Nephron (organoid): Measurements from ENCODE around the gene ROMO1.

Source experiments
- H3K27ac Mint-ChIP-seq, 3 experiments: 2 replicates each; pipeline ENCODE4 v1.8.0; 2020; ENCODE audit warnings: mixed read lengths in 3 of 3, mild to moderate bottlenecking in 2 of 3, moderate library complexity in 1 of 3
- H3K27me3 Mint-ChIP-seq: 2 replicates; pipeline ENCODE4 v1.8.0; 2021; ENCODE audit warnings: low read depth, mild to moderate bottlenecking, moderate library complexity, mixed read lengths
- H3K36me3 Mint-ChIP-seq: 2 replicates; pipeline ENCODE4 v1.8.0; 2020; ENCODE audit warnings: low read depth, mixed read lengths
- H3K4me1 Mint-ChIP-seq: 2 replicates; pipeline ENCODE4 v1.8.0; 2020; ENCODE audit warnings: mixed read lengths
- H3K4me3 Mint-ChIP-seq, 3 experiments: 2 replicates each; pipeline ENCODE4 v1.8.0; 2020; ENCODE audit warnings: mild to moderate bottlenecking in 3 of 3, mixed read lengths in 3 of 3, moderate library complexity in 2 of 3
- H3K9me3 Mint-ChIP-seq: 2 replicates; pipeline ENCODE4 v1.8.0; 2020; ENCODE audit warnings: mixed read lengths
- CTCF ChIP-seq, 3 experiments: fragments of 200-600 bp; sonication (generic); IDR thresholded peaks; one replicate each; pipeline ENCODE4 v1.5.0; 2021; ENCODE audit warnings: antibody characterized with exemption in 3 of 3; ENCODE audit not compliant: unreplicated experiment in 3 of 3

Gene ROMO1

DNA sequence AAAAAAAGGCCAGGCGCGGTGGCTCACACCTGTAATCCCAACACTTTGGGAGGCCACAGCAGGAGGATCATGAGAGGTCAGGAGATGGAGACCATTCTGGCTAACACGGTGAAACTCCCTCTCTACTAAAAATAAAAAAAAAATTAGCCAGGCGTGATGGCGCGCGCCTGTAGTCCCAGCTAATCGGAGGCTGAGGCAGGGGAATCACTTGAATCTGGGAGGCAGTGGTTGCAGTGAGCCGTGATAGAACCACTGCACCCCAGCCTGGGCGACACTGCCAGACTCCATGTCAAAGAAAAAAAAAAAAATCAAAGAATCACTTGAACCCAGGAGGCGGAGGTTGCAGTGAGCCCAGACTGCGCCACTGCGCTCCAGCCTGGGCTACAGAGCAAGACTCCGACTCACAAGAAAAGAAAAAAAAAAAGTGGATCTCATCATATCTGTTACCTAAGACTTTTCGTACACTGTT lies 38.7 kb downstream of the ROMO1 start:
- Mint-ChIP-seq H3K4me3 (peak overlapping the region; percentile 30 to 45 (median 44)), H3K9me3 (no peaks in the 10 kb centered on the region), H3K27me3 (no peaks in the 10 kb centered on the region), H3K4me1 (peaks cover 45% of the 10 kb centered on the region), H3K27ac (no peak overlapping the region), H3K36me3 (peaks cover 72% of the 10 kb centered on the region)
- TF ChIP-seq CTCF (IDR thresholded peaks at IDR 0.05; ENCODE audit: unreplicated experiment in 3 of 3) = no peak

DNA sequence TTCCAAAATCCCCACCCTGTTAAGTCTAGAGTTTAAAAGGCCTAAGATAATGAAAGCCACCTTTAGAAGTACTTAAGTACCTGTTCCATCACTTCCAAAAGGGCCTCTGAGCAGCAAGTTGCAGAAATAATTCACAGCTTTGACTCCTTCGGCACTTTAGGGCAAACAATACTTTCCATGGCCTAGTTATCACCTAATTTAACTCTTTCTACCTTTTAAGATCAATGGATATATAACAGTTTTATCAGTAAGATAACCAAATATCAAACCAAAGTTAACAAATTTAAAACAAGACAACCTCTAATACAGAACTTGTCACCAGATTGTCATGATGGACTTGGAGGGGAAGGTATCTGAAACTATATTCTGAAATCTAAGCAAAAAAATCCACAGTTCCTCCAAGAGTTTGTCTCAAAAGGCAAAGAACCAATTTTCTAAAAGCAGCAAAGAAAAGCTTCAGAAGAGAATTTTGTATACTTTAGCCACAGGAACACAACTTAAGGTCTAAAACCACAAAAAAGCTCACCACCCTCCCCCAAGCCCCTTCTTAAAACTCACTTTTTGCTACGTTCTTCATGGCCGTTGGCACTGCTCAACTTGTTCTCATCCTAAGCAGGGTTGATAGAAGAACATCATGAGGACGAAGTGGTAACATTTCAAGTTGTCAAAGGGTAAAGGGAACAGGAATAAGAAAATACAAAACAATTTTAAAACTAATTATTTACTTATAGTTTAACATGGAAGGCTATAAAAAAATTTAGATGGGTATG lies 39.4 kb downstream of the ROMO1 start:
- peak overlapping the region; percentile 30 to 45 (median 44) for H3K4me3 Mint-ChIP-seq
- H3K27ac Mint-ChIP-seq = no peak overlapping the region
- H3K9me3 Mint-ChIP-seq = no peaks in the 10 kb centered on the region
- peaks cover 65% of the 10 kb centered on the region for H3K36me3 Mint-ChIP-seq
- H3K27me3 Mint-ChIP-seq = no peaks in the 10 kb centered on the region
- no peak for TF ChIP-seq CTCF (IDR thresholded peaks at IDR 0.05; ENCODE audit: unreplicated experiment in 3 of 3)
- H3K4me1 Mint-ChIP-seq = peaks cover 50% of the 10 kb centered on the region

DNA sequence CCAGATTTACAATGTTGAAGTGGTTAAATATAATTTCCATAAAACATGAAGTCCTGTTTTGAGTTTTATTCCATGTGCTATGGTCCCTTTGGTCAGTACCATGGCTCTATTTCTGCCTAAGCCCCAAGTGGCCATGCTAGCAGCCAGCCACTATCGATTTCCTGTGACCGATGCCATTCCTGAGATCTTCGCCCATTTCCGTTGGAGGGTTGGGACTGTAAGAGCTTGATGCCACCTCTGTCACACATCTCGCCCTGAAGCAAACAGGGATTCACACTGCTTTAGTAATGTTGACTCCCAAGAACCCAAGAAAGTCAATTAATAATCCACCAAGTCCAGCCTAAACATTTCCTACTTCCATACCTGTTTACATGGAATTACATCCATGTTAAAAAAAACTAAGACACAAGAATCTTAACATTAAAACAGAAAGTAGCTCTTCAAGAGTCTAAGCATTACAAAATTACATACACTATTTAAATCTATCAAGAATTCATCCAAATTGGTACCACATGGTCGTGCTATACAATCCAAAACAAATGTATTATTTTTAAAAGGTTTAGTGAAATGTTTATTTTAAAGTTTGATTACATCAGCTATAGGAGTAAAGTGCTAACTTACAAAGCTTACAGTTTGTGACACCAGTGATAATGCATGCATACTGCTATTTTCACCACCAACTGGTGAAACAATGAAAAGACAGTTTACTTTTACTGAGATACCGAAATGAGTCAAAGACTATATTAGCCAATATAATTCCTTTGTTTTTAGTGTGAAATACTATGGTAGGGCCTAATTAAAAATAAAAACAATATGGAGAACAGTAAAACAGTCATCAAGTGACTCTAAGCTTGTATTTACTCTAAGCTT lies 40.3 kb downstream of the ROMO1 start:
- peak; percentile 20 to 38 (median 31) for TF ChIP-seq CTCF (IDR thresholded peaks at IDR 0.05; ENCODE audit: unreplicated experiment in 3 of 3)
- peak overlapping the region; percentile 17 to 100 (median 99) for H3K27ac Mint-ChIP-seq
- H3K4me1 Mint-ChIP-seq = peaks cover 42% of the 10 kb centered on the region
- H3K36me3 Mint-ChIP-seq = peaks cover 55% of the 10 kb centered on the region
- no peaks in the 10 kb centered on the region for H3K27me3 Mint-ChIP-seq
- H3K4me3 Mint-ChIP-seq = peak overlapping the region; percentile 91 to 100 (median 94)
- H3K9me3 Mint-ChIP-seq = no peaks in the 10 kb centered on the region

GRCh38 chr20:35741892-35742740 lies 42.9 kb downstream of the ROMO1 start, which contains the start of gene RBM39:
Gene RBM39 (minus strand): TSS chr20:35742260. CDS start chr20:35740874, 1,386 bp downstream.
- Mint-ChIP-seq H3K27ac (peak within 1 kb of the TSS; percentile 99 to 100 (median 99)), H3K9me3 (no peaks in the 10 kb centered on the region), H3K36me3 (peaks cover 37% of the 10 kb centered on the region), H3K4me3 (peak within 1 kb of the TSS; percentile 91 to 100 (median 94)), H3K27me3 (no peaks in the 10 kb centered on the region), H3K4me1 (peaks cover 36% of the 10 kb centered on the region)
- peak; percentile 16 to 42 (median 20) for TF ChIP-seq CTCF (IDR thresholded peaks at IDR 0.05; ENCODE audit: unreplicated experiment in 3 of 3)

- Mint-ChIP-seq H3K9me3 (no peaks in the 10 kb centered on the region), H3K4me1 (peaks cover 36% of the 10 kb centered on the region), H3K4me3 (peak overlapping the region; percentile 91 to 100 (median 94)), H3K36me3 (peaks cover 32% of the 10 kb centered on the region), H3K27ac (peak overlapping the region; percentile 99 to 100 (median 99)), H3K27me3 (peaks cover 5% of the 10 kb centered on the region)
- no peak for TF ChIP-seq CTCF (IDR thresholded peaks at IDR 0.05; ENCODE audit: unreplicated experiment in 3 of 3)
Observed at GRCh38 chr20:35742741-35743523, 43.7 kb downstream of the ROMO1 start.
